ENCODE results near the gene HSP90B1.

The HSP90B1 gene

DNA sequence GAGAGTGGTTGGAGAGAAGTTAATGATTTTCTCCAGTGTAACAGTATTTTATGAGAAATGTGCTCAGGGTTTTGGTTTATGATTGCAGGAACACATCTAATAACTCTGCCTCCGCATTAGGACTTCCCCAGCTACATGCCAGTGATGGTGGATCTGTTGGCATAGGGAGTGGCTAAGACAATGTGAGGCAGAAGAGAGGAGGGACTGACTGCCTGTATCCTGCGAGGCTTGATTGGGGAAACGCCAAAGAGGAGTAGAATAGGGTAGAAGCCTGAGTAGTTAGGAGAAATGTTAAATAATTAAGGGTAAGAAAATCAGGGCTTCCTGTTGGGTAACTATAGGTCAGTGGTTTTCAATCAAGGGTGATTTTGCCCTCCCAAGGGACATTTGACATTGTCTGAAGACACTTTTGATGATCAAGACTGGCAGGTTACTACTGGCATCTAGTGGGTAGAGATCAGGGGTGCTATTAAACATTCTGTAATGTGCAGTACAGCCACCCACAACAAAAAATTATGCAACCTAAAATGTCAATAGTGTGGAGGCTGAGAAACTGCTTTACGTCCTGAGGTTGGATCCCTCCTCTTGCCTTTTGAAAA is 48.3 kb downstream of the HSP90B1 start:
- DNase-seq (ENCODE audit: low read depth): no peak

GRCh38 chr12:103986829-103987228 is 56.6 kb downstream of the HSP90B1 start:
- no peak for DNase-seq (ENCODE audit: low read depth)

- no peak for DNase-seq (ENCODE audit: low read depth)
These were observed 64.0 kb downstream of the HSP90B1 start for GRCh38 chr12:103994235-103994634.

DNA sequence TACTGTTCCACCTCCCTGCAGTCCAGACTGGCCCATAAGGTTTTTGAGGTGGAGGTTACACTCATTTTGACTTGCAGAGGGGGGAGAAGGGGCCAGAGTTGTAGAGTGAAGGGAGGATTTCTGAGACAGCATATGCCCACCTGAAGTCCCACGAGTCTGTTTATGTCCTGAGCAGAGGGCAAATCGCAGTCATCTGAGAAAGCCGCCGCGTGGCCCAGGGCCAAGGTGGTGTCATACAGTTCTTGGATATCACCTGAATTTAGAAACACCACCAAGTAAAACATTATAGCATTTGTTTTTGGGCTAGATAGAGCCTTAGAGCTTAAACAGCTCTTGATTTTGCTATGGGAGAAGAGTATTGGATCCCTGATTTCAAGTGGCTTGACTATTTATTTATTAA is 66.4 kb downstream of the HSP90B1 start:
- no peak for DNase-seq (ENCODE audit: low read depth)

DNA sequence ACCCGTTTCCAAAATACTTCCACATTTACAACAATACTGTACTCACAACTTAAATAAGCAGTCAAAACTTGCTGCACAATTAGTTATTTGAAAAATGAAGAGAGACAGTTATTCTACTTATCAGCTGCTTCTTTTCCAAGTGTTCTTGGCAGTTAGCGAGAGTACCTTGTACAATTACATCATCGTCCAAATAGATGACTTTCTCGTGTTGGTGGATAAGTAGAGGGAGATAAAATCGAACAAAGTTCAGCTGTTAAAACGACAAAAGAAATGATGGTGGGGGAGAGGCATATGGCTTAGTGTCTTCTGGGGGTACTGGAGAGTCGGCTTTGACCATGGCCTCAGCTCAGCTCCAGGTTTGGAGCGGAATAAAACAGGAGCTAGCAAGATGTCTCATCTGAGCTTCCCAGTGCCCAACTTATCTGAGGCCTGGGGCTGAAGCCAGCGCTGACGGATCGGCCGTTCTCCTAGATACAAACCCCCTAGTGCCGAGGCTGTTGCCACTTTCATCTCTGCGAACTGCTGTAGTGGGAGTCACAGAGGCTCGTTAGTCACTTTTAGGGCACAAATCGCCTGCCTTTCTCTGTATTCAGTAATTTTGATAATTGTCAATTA is 67.2 kb downstream of the HSP90B1 start:
- no peak for DNase-seq (ENCODE audit: low read depth)

Measured in stimulated activated CD4-positive, alpha-beta T cell treated with anti-CD3 and anti-CD28 coated beads, Interleukin-2, amount 100 ng/mL, for 4 hours (primary cell).